ENCODE data around the gene TMEM82.

TMEM82 gene

GRCh38 chr1:15736892-15737261, 5.4 kb upstream of the TMEM82 start:
- no peak for FAIRE-seq

GRCh38 chr1:15737324-15738319, 4.7 kb upstream of the TMEM82 start:
- no peak for FAIRE-seq

GRCh38 chr1:15738416-15739113, 3.7 kb upstream of the TMEM82 start:
- no peak for FAIRE-seq

- FAIRE-seq, result no peak
These were observed 3.0 kb upstream of the TMEM82 start for GRCh38 chr1:15739259-15739658.

- no peak for FAIRE-seq
These were observed 2.6 kb upstream of the TMEM82 start for GRCh38 chr1:15739745-15740144.

- FAIRE-seq, result no peak
These were observed 1.1 kb upstream of the TMEM82 start for GRCh38 chr1:15740924-15741850.

- FAIRE-seq, result no peak
These were observed 1.9 kb downstream of the TMEM82 start for GRCh38 chr1:15744122-15744679.

- no peak for FAIRE-seq
These were observed 5.1 kb downstream of the TMEM82 start for GRCh38 chr1:15747378-15747777.

GRCh38 chr1:15748264-15748663, 6.0 kb downstream of the TMEM82 start:
- FAIRE-seq, result no peak

- FAIRE-seq, result no peak
These were observed 6.5 kb downstream of the TMEM82 start for GRCh38 chr1:15748690-15749398.

- FAIRE-seq, result no peak
These were observed 7.3 kb downstream of the TMEM82 start for GRCh38 chr1:15749399-15750291.

- FAIRE-seq, result no peak
These were observed 8.6 kb downstream of the TMEM82 start for GRCh38 chr1:15750924-15751323.

GRCh38 chr1:15751717-15752116, 9.4 kb downstream of the TMEM82 start:
- no peak for FAIRE-seq

GRCh38 chr1:15753776-15754175, 11.5 kb downstream of the TMEM82 start:
- no peak for FAIRE-seq

GRCh38 chr1:15755021-15755645, 12.8 kb downstream of the TMEM82 start:
- no peak for FAIRE-seq

GRCh38 chr1:15755646-15756040, 13.3 kb downstream of the TMEM82 start:
- no peak for FAIRE-seq

- no peak for FAIRE-seq
These were observed 14.1 kb downstream of the TMEM82 start for GRCh38 chr1:15756143-15757015.

- FAIRE-seq, result no peak
These were observed 14.8 kb downstream of the TMEM82 start for GRCh38 chr1:15757016-15757543.
